Measurements from ENCODE around the gene EGFL8.

Gene EGFL8

DNA sequence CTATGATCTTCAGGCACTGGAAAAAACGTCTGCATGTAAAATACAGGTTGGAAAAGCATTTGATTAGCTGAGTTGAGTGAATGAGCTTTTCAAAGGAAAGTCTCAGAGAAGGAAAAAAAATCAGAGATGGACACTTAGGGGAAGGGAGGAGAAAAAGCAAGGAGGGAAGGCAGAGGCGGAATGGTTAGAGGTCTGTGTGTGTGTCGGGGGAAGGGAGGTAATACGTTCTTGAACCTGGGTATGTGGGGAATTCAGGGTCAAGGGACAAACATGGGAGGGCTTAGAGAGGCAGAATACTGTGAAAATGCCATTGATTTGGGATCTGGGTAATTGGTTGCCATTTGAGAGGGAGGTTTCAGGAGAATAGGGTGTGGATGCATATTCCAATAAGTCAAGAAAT lies 17.7 kb upstream of the EGFL8 start:
- DNase-seq (ENCODE audit: low read depth), result no peak

DNA sequence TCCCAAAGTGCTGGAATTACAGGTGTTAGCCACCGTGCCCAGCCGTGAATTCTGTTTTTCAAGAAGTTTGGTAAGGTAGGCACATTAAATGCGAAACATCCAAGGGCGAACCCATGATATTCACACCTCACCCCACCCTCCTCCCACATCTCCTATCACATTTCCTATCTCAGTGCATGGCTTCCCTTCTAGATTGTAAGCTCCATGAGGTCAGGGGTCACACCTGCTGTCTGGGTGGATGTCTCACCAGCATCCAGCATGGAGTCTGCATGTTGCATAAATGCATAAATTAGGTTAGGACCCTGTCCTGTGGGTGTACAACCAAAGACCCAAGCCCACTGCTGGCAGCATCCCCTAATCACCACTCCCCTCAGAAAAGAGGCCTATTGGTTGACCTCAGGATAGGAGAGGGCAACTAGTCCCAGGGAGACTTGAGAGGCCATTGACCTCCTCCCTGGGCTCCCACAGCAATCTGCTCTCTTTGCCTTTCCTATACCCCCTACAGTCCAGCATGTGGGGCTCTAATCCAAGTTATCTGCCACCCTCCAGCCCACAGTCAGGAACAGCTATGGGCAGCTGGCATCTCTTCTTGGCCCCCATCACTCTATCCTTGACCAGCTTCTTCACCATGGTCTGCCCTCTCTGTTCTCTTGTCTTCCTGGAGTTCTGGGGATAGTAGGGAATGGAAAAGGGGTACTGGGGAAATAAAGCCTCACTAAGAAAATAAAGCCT lies 16.8 kb upstream of the EGFL8 start:
- DNase-seq (ENCODE audit: low read depth), result no peak

DNA sequence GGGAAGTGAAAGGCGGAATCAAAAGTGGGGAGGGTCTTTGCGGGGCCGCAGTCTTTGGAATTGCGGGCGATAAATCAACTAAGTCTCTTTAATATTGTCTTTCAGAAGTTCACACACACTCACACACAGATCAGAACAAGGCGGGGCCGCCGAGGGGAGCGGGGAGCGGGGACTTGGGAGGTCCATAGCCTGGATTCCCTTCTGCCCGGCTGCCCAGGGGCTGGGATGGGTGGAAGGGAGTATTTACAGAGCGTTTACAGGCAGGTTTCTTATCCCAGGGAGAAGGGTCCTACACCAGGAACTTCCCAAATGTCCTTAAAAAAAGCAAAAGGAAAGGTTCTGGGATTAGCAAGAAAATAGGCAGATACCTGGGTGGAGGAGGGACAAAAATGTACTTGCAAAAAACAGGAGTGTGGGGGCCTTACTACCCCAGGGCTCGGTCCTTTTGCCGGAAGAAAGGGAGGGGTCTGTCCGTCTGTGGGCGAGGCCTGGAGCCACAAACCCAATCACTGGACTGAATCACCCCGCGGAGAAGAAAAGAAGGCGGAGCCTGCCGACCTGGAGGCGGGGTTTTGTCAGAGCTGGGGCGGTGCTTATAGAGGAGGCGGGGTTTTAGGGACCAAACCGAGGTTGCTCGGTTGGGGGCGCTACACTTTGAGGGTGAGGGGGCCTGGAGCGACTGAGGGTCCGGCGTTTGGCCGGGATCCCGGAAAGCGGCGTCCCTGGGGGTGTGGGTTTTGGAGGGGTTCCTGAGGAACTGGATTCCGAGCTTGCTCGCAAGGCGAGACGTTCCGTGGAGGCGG lies 15.9 kb upstream of the EGFL8 start:
- DNase-seq (ENCODE audit: low read depth), result peak; percentile 58

DNA sequence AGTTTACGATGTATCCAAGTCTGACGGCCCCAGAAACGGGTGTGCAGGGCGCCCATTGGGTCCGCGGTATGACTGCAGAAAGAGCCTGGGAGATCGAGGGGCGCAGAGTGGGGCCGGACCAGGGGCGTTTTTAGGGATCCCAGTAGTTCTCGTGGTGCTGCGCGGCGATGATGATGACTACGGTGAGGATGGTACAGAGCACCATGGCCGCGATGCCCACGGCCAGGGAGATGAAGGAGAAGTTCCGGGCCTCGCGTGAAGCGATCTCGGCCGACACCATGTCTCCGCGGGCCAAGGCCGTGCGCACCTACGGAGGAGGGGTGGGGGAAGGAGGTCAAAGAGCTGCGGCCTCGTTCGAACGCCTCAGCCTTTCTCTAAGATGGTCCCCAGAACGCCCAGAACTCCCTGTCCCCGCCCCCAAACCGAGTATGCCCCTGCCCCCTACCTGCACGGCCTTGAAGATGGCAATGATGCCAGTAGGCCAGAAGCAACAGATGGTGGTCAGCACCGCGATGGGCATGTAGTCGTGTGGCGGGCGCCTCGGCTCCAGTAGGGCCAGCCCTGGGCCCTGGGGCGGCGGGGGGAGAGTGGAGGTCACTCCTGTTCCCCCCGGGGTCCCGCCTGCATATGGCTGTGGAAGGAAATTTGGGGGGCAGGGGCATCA lies 15.2 kb upstream of the EGFL8 start:
- DNase-seq (ENCODE audit: low read depth), result no peak

DNA sequence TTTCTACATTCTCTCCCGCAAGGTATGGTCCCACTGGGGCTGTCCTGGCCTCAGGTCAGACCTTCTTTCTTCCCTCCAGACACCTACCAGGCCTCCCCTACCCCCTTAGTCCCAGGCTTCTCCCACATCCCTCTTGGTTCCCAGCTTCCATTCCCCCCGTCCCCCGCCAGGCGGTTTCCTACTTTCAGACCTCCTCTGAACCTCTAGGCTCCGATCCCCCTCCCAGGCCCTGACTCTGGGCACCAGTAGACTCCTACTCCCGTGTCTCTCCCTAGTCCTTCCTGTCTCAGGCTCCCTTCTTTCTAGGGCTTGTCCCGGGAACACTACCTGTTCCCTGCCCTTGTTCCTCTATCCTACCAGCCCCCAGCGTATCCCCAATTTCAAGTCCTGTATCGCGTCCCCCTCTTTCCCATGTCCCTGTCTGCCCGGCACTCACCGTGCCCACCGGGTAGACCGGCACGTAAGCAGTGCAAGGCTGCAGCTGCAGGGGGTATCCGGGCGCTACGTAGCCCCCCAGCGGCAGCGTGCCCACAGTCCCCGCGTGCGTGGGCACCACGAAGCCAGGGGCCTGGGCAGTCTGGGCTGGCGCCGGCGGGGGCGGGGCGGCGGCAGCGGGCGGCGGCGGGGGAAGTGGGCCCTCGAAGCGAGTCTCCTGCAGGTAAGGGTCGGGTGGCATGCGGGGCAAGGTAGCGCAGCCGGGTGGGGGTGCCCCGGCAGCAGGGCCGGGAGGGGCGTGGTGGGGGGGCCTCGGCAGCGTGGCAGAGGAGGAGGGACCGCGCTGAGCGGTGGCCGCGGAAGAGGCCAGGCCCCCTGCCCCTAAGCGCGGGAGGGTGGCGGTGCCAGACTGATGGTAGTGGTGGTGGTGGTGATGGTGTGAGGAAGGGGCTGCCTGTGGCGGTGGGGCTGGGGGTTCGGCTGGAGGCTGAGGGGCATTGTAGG lies 14.2 kb upstream of the EGFL8 start:
- no peak for DNase-seq (ENCODE audit: low read depth)

DNA sequence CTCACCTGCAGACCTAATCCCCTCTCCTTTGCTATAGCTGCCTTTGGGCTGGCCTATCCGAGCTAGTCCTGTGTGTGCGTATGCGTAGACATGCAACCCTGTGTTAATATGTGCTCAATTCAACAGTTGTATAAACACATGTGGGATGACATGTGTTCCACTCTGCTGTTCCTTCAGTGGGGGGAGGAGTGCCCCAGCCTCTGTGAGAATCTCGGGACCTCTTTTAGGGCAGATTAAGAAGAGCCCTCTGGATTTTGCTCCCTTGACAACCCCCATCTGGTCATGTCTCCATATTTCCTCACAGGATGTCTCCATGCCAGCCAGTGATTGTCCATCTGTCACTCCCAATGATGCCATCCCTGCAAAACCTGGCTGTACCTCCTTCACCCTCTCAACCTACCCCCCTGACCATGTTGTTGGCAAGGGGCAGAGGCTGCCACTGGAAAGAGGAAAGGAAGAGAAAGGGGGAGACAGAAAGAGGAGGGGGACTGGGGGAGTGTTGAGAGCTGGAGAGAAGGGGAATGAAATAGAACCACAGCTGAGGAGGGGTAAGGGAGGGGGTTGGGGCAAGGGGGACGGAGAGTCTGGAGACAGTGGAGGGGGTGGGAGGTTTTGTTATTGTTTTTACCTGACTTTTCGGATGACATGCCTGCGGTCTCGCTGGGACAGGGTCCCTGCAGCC lies 13.1 kb upstream of the EGFL8 start:
- DNase-seq (ENCODE audit: low read depth), result no peak

DNA sequence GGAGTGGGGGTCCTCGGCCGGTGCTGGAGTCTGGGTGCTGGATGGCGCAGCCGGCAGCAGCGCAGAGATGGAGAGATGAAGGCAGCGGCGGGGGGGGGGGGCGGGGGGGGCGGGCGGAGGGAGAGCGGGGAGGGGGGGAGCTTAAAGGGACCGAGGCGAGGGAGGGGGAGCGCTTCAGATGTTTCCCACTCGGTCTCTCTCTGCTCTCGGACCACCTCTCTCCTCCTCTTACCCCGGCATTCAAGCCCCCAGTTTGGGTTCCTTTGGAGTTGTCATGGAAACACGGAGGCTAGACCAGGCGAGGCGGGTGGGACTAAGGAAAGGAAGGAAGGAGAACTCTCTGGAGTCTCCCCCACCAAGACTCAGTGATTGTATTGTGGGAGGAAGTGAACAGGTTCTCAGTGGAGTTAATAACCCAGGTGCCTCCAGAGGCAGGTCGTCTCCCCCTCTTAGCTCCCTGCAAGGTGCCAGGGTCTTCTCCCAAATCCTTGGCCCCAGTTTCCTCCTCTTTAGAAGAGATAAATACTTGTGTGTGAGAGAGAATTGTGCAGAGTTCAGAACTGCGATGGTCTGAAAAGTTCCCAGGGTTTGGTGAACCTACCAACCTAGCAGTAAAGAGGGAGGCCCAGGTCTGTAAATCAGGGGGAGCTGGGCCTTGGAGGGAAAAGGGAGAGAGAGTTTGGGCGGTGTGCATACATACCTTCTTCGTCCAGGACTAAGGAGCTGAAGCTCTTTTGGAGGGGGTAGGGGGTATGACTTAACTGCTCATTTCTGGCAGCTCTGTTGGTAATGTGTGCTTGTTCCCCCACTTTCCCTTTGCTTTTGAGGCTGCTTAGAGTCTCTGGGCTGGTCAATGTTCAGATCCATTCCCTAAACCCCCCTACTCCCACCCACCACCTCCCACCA lies 12.3 kb upstream of the EGFL8 start, which contains the start of gene PRRT1:
Gene PRRT1, minus strand, starts transcription at position 77 of the 906 bp plus-strand sequence. CDS start 112 bp downstream, outside the sequence.
- no peak for DNase-seq (ENCODE audit: low read depth)

DNA sequence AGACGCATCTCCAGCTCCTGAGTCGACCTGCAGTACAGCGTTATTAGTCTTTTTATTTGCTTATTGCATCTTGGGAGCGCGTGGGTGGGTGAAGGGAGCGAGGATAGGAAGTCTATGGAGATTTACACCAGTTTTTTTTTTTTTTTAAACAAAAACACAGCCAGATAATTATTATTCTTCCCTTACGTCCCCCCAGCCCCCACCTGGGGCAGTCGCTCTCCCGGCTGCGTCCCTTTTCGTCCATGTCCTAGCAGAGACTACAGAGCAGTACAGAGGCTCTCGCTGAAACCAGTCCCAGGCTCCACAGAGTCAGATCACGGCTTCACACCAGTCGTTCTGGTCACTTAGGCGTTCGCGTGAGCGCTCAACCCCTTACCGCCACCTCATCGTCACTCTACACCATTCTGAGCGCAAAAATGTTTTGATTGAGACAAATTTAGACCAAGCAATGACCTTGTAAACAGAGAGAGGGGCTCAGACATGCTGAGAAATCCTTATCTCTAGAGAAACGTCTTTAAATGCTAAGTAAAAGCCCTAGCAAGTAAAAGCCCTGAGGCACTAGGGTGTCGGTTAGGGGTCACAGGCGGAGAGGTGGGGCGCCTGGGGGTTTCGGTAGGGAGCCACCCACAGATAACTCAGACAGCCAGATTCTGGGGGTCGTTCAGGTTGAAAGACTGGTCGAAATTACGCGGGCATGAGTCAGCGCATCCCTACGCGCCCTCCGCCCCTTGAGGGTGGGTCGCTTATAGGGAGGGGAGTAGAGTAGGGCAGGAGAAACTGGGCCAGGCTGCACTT lies 11.4 kb upstream of the EGFL8 start:
- DNase-seq (ENCODE audit: low read depth), result no peak

DNA sequence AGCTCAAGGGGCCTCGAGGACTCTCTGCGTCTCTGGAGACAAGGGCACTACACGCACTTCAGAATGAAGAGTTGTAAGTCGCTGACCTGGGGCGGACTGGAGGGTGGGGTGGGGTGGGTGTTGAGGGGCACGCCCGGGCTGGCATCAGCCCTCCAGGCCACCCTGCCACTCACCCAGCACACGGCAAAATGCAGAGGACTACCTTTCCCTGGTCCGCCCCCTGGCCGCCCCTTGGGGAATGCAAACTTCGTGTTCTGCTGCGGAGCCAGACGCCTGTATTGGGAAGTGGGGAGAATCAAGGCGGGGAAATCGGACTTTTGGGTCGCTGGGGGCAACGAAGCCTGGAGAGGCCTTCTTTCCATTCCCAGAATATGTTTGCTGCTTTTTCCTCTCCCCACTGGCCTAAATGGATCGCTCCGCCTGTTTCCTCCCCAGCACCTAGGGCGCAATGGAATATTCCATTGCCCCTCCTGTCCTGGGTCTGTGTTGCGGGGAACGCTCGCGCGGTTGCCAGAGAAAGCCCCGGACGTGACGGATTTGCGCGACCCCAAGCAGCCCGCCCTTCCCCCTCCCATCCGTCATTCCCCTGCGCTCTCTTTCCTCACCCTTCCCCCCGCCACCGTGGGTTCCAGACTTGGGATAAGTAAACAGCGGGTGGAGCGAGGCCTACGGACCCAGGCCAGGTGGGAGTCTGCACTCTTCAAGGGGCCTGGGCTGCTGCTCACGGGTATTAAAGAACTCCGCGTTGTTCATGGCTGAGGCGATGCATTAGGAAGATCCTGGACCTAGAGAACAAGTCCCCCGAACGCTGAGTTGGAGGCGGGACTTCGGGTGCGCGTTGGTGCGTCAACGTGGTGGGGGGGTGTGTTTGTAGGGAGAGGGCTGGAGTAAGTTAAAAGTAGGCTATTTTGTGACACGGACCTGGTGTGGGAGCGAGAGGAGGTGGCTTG lies 10.6 kb upstream of the EGFL8 start, which contains the start of gene PPT2:
Gene PPT2, plus strand, starts transcription at position 578 of the 950 bp plus-strand sequence. CDS start 454 bp downstream, outside the sequence.
- peak; percentile 79 for DNase-seq (ENCODE audit: low read depth)

DNA sequence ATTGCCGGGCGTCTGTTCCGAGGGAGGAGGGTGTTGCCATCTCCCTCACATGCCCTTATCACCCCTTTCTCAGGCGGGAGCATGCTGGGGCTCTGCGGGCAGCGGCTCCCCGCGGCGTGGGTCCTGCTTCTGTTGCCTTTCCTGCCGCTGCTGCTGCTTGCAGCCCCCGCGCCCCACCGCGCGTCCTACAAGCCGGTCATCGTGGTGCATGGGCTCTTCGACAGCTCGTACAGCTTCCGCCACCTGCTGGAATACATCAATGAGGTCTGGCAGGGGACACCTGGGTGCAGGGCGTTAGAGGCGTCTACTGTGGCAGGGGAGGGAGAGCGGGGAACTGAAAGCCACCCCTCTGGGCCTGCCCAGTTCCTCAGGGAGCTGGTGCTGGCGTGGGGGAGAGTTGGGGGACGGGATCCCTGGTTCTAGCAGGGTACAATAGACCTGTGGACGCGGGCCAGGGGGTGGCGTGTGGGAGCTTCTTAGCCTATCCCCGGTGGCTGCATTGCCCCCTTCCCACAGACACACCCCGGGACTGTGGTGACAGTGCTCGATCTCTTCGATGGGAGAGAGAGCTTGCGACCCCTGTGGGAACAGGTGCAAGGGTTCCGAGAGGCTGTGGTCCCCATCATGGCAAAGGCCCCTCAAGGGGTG lies 9.8 kb upstream of the EGFL8 start:
- peak; percentile 46 for DNase-seq (ENCODE audit: low read depth)

DNA sequence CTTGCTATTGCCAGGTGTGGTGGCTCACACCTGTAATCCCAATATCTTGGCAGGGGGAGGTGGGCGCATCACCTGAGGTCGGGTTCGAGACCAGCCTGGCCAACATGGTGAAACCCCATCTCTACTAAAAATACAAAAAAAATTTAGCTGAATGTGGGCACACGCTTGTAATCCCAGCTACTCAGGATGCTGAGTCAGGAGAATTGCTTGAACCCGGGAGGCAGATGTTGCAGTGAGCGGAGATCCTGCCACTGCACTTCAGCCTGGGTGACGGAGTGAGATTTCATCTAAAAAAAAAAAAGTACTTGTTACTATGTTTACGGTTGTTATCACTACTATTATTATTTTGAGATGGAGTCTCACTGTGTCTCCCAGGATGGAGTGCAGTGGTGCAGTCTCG lies 7.5 kb upstream of the EGFL8 start:
- no peak for DNase-seq (ENCODE audit: low read depth)

DNA sequence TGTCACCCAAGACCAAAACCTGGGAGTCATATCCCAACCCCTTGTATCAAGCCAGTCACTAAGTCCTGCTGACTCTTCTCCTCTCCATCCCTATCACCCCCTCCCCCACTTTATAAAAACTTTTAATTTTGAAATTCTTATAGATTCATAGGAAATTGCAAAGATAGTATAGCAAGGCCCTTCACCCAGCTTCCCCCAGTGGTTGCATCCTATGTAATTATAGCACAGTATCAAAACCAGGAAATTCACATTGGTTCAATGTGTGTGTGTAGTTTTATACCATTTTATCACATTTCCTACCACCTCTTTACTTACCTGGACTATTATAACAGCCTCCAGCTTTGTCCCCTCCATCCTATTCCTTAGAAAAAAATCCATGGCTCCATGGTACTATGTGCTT lies 6.3 kb upstream of the EGFL8 start:
- no peak for DNase-seq (ENCODE audit: low read depth)

DNA sequence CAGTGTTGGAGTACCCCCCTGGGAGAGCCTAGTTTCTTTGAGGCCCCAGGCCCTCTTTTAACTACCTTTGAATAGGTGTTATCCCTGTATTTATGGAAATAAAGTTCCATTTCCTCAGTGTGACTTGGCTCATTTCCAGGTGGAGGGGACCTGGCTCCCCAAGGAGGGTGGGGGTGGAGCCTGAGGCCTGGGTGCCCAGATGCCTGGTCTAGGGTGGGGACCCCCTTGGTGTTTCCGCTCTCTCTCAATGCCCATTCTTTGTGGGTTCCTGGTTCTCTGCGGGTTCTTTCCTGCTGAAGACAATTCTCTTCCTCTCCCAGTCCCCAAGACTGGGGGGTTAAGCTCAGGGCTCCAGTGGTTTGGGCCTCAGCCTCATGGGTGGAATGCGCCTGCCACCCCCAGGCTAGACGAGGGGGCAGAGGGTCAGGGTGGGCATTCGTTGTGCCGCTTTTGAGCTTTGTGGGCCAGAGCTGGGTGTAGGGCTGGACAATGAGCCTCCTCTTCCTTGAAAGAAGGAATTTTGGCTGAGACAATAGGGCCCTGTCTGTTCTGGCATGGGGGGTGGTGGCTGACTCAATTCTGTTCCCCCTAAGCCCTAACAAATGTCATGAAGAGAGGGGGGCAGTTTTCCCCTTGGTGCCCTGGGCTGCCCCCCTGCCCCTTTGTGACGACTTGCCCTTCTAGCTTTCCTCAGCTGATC lies 686 bp upstream of the EGFL8 start:
- DNase-seq (ENCODE audit: low read depth), result no peak

DNA sequence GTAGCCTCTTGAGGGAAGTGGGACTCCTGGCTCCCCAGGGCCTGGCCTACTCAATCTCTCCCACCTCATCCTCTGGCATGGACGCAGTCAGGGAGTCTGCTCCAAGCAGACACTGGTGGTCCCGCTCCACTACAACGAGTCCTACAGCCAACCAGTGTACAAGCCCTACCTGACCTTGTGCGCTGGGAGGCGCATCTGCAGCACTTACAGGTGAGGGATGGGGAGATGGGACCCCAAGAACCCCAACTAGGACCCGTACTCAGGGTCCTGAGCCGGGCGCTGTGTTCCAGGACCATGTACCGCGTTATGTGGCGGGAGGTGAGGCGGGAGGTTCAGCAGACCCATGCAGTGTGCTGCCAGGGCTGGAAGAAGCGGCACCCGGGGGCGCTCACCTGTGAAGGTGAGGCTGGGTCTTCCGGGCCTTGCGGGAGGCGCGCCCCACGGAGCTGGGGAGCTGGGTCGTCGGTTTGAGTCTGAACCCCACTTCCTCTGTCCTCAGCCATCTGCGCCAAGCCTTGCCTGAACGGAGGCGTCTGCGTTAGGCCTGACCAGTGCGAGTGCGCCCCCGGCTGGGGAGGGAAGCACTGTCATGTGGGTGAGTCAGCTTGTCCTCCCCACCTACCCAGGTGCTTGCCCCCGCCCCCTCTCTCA lies 2.1 kb downstream of the EGFL8 start:
- no peak for DNase-seq (ENCODE audit: low read depth)

DNA sequence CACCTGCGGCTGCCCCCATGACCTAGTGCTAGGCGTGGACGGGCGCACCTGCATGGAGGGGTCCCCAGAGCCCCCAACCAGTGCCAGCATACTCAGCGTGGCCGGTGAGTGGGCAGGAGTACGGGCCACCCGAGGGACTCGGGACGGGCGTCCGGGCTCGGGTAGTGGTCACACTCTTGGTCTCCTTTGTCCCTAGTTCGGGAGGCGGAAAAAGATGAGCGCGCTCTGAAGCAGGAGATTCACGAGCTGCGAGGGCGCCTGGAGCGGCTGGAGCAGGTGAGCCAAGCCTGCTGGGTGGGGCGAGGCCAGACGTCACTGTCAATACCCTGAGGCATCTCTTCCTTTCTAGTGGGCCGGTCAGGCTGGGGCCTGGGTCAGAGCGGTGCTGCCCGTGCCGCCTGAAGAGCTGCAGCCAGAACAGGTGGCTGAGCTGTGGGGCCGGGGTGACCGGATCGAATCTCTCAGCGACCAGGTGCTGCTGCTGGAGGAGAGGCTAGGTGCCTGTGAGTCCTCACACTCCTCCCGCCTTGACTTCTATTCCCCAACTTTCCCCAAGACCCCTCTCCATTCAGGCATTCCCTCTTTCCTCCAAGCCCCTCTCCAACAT lies 2.9 kb downstream of the EGFL8 start:
- no peak for DNase-seq (ENCODE audit: low read depth)

DNA sequence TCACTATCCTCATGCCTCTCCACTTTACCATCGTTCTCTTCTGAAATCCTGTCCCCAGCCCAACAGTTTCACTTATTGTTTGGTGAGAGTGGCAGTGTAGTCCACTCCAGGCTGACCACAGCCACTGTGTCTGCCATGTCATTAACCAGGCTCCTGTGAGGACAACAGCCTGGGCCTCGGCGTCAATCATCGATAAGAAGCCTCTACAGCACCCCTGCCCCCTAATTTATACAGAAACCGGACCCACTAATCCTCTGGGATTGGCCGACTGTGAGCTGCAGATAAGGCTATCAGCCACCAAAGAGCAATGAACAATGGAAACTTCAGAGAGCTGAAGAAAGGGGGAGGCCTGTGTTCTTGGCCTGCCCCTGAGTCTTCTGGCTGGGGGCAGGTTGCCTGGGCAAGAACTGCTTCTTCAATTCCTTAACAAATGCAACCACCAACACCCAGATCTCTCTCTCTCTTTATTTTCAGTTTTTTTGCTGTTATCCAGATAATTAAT lies 3.4 kb downstream of the EGFL8 start:
- DNase-seq (ENCODE audit: low read depth), result no peak

Data from activated T-cell treated with anti-CD3 and anti-CD28 coated beads for 24 hours (primary cell).